HG03469 (cell line): ENCODE measurements around the gene HYAL1.
A peak's percentile ranks its signal among the peaks of the same experiment; 100 is the strongest.
"Not testable (repeated sequence)": the region's sequence is repeated elsewhere in the genome, so short reads cannot be mapped to it uniquely, and the experiment has no call there.

Experiments
- ATAC-seq: cut with Tn5 transposase; IDR thresholded peaks from one replicate; pipeline ENCODE4 v1.9.1; 2021; ENCODE audit warnings: mild to moderate bottlenecking, moderate library complexity, moderate number of reproducible peaks; ENCODE audit not compliant: unreplicated experiment

HYAL1 gene

DNA sequence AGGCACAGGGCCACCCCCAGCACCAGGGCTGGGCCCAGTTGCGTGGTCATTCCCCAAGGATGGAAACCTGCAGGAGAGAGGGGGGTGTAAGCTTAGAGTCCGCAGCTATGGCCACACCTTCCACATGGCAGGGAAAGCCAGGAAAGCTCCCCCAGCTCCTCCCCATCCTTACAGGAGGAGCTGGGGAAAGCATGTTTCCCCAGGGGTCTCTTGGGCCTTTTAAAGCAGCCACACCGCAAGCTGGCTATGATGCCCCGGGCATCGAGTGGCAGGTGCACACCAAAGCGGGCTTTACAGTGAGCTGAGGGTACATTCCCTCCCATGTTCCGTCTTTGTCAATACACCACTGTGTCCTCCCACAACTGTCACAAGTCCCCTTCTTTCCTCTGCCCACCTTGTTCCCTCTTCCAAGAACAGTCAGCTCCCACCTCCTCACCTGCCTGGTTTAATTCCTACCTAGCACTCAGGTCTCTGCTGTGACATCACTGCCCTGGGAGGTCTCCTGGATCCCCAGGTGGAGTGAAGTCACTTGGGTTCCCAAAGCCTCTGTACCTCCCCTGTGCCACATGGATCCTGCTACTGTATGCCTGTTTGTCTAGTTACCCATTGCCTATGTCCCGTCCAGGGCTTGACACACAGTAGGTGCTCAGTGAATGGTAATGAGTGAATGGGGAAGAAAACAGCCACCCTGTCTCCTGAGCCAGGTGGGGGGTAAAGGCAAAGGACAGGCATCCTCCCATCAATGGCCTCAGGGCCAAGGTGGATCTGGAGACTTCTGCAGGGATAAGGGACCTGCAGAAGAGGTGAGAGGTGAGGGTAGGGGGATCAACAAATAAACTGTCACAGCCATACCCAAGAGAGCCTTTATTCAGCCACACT, 7.6 kb downstream of the HYAL1 start:
- no peak for ATAC-seq

- no peak for ATAC-seq
Observed at GRCh38 chr3:50294492-50295403, 8.6 kb downstream of the HYAL1 start.

- ATAC-seq, result no peak
Observed at GRCh38 chr3:50294089-50294488, 9.3 kb downstream of the HYAL1 start.

DNA sequence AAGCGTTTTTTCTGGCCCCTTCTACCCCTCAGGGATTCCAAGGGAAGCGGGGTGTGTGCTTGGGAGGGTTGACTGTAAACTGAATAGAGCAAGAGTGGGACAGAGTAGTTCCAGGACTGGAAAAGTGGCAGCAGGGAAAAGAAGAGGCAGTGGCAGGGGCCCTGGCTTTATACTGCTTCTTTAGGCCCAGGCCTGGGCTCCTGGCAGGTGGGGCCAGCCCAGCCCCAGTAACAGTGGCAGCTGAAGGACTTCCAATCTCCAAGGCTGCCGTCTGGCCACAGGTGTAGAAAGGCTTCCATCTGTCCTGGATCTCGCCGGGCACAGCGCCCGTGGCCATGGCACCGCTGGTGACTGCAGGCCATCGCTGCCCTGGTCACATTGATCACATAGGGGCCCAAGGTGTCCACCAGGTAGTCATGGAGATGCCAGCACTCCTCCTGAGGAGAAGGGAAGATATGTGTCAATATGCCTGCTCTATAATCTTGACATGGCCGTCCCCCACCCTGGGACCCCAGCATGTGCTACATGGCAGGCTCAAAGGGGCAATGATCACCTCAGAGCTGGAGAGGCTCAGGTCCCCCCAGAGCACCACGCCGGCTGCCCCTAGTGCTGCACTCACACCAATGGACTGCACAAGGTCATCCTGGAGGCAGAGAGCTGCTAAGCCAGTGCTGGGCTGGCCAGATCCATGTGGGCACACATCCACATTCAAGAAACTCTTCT, 10.1 kb downstream of the HYAL1 start:
- ATAC-seq, result no peak

DNA sequence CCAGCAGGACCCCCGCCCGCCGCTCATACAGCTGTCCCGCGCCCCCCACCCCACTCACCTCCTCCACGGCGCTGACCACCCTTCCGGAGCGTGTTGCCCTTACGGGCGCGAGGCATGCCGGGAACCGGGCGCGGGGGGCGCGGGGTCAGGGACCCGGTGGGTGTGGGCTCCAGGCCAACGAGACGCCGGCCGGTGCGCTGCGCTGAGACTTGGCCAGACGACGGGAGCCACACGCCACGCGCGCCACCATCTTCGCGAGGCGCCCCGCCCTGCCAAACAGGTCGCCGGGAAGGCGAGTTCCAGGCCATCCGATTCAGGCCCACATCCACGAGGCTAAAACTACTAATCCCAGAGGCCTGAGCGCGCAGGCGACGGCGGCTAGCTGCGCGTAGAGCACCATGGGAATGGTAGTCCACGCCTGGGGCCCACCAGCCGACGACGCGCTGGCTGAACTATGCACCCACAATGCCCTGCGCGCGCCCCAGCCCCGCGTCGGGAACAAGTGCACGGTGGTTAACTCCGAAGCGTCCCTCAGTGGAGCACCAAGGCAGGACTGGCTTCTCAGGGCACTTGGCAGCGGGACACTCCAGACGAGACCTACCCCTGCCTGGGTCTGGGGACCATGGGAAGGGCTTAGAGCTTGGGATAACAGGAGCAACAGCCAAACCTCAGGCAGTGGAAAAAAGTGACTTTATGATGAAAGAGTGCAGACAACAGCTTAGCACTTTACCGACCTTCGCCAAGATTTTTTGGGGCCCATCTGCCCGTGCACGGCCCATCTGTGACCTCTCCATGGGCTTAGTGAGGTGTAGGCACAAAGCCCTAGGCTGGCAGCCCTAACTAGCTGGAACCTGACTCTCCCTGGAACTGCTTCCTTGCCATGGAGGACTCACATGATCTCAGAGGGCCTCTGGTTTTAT, 11.0 kb downstream of the HYAL1 start, which contains the start of gene IFRD2:
Gene IFRD2, minus strand, starts transcription at position 271 of the 920 bp plus-strand sequence. Its CDS starts 155 bp downstream, at position 116.
- peak; percentile 81 for ATAC-seq

- ATAC-seq, result no peak
Observed at GRCh38 chr3:50290161-50290641, 13.2 kb downstream of the HYAL1 start.

GRCh38 chr3:50289130-50289529, 14.2 kb downstream of the HYAL1 start:
- ATAC-seq, result no peak

DNA sequence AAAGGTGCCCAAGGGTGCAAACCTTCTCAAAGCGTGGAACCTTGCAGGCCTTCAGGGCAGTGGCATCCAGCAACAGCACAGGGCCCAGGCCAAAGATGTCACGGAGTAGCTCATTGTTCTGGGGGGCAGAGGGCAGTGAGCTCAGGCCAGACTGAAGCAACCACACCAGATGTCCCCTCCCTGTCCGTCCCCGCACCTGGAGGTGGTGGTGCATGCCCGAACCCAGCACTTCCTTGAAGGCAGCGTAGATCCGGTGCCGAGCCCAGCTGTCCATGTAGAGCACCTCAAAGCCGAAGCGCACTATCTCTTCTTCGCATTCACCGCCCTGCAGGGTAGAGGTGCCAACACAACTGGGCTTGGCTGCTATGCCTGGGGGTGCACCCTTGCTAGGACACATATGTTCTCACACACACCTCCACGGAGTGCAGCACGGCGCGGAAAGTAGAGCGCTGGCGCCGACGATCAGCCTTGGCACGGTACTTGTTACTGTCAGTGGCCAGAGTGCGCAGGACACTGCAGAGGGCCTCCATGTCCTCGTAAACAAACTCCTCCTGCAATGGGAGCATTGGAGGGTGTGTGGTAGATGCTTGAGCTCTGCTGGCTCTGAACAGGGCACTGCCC, 14.9 kb downstream of the HYAL1 start:
- ATAC-seq, result no peak

DNA sequence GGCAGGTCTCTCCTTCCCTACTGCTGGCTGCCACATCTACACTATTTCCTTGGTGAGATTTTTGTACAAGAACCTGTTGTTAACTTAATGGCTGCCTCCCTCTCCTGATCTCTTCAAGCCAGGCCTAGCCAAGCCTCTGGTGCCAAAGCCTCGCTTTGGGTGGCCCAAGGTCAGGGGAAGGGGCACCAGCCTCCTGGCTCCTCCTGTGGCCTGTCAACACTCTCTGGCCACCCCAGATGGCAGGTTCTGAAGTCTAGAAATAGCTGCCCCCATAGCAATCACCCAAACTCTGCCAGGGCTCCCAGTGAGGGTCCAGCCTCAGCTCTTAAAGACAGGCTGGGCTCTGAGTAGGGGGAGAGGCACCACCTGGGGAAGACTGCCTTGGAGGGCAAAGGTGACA, 16.1 kb downstream of the HYAL1 start:
- ATAC-seq, result no peak

GRCh38 chr3:50286322-50287227, 16.8 kb downstream of the HYAL1 start:
- ATAC-seq, result no peak

DNA sequence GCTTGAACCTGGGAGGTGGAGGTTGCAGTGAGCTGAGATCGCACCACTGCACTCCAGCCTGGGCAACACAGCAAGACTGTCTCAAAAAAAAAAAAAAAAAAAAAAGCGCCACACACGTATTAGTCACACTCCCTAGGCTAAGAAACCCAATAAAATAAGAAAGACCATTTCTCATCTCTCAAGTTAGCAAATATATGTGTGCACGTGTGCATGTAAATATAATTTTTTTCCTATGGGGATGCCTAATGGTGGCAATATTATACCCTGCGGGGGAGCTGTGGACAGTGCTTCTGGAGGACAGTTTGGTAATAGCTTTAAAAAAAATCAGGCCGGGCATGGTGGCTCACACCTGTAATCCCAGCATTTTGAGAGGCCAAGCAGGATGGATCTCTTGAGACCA, 19.3 kb downstream of the HYAL1 start:
- ATAC-seq, result not testable (repeated sequence)

DNA sequence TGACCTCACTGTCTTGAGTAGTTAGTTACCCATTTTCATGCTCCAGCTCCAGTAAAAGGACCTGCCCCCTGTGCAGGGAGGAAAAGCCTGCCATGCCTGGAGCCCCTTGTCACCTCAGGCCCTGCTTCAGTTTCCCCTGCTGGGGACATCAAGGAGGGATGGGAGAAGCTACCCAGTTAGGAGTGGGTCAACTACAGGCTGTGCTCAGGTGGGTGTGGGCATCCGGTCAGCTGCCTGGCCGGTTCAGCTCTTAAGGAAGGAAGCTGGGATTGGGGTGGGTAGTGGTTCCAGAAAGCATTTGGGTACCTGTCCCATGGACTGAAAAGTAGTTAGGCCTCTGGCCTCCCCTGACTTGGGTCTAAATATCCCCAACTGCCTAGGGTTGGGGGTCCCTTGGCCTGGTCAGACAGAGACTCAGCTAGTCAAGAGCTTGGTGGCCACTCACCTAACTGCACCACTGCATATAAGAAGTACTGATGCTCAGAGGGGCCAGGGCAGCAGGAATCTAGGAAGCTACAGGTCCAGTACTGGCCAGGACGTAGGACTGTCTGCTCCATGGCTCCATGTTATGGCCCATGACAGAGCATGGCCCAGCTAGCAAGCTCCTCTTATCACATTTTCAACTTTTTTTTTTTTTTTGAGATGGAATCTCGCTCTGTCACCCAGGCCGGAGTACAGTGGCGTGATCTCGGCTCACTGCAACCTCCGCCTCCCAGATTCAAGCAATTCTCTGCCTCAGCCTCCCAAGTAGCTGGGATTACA, 23.9 kb downstream of the HYAL1 start:
- ATAC-seq, result no peak

- ATAC-seq, result no peak
Observed at GRCh38 chr3:50278880-50279224, 24.5 kb downstream of the HYAL1 start, which contains the start of gene LSMEM2. Gene LSMEM2, plus strand, starts transcription at chr3:50279087. Its CDS starts 27 bp downstream, at chr3:50279114.

DNA sequence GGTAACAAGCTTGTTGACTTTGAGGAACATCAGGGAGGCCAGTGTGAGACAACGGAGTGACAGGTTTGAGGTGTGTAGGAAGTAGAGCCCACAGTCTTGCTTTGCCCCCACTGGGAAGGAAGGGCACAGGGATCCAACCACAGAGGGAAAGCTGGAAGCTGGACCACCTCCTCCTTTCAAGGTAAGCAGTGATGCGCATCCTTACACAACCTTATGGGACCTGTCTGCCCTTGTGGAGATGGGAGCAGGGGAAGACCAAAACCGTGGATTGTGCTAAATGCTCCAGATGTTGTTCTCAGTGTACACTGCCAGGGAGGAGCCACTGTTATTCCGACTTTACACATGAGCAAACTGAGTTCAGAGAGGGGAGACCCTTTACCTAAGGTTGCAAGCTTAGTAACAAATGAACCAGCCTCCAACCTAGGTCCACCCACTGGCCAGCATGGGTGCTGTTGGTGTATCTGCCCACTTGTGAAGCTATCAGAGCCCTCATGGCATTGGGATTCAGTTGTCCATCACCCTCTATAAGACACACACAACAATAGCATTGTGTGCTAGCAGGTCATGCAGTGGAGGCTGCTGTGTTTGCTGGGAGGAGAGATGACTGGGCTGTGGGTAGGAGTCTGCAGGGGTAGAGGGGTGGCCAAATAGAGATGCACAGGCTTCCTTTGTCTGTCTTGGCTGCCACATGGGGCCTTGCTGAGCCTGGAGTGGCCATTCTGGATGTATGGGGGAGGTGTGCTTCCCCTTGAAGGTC, 25.1 kb downstream of the HYAL1 start:
- ATAC-seq, result no peak

GRCh38 chr3:50276762-50277101, 26.6 kb downstream of the HYAL1 start:
- no peak for ATAC-seq

- ATAC-seq, result no peak
Observed at GRCh38 chr3:50275996-50276761, 27.2 kb downstream of the HYAL1 start.
